ENCODE results near the gene CLEC20A. TPM values are rescaled to one million over a fixed set of nuclear protein-coding genes. Genes with fewer than 3 reads are reported as not detected.
A peak's percentile ranks its signal among the peaks of the same experiment; 100 is the strongest.

The CLEC20A gene
- total RNA-seq, 4 donors from 2014 or later: not detected

DNA sequence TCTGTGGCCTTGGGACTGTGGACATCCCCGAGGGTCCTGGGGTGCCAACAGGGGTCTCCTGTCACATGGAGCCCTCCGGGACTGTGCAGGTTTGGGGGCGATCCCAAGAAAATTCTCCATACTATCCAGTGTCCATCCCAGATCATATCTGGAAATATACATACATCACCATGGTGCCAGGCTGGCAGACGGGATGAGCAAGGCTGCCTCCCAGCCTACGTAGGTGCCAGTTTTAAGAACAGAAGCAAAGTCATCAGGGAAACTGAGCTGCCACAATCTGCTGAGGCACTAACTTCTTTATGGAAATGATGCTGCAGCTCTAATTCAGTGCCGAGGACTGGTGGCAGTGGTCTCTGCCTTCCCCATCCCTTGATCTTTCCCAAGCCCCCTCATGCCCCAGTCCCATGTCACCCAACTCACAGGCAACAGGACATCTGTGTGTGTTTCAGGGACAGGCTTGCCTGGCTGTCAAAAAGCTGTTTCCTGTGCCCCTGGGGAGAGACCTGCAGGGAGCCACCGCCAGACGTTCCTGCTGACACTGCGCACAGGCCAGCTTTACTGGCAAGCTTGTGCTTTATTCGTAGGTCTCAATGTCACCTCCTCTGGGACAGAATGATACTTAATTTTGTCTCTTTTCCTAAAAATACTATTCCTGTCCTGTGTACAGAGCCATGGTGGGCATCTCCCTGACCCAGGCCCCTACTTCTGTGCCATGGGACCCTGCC is 31.6 kb upstream of the CLEC20A start:
- no peaks in the 10 kb centered on the region for H3K9me3 ChIP-seq
- ATAC-seq: peak; percentile 8
- no peak overlapping the region for H3K4me3 ChIP-seq
- H3K27ac ChIP-seq: no peak overlapping the region
- peaks cover 0 to 11% (median 0%) of the 10 kb centered on the region in 3 donors for H3K4me1 ChIP-seq
- WGBS, 2 donors (ENCODE audit: low coverage in 1 of 2): 82 to 90% methylated on average over 3 to 7 of the region's 10 CpGs
- H3K36me3 ChIP-seq: no peaks in the 10 kb centered on the region
- no peaks in the 10 kb centered on the region for H3K27me3 ChIP-seq
- TF ChIP-seq, protein P1, sequence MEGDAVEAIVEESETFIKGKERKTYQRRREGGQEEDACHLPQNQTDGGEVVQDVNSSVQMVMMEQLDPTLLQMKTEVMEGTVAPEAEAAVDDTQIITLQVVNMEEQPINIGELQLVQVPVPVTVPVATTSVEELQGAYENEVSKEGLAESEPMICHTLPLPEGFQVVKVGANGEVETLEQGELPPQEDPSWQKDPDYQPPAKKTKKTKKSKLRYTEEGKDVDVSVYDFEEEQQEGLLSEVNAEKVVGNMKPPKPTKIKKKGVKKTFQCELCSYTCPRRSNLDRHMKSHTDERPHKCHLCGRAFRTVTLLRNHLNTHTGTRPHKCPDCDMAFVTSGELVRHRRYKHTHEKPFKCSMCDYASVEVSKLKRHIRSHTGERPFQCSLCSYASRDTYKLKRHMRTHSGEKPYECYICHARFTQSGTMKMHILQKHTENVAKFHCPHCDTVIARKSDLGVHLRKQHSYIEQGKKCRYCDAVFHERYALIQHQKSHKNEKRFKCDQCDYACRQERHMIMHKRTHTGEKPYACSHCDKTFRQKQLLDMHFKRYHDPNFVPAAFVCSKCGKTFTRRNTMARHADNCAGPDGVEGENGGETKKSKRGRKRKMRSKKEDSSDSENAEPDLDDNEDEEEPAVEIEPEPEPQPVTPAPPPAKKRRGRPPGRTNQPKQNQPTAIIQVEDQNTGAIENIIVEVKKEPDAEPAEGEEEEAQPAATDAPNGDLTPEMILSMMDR (IDR thresholded peaks at IDR 0.05): no peak
- TF ChIP-seq POLR2AphosphoS5 (IDR thresholded peaks at IDR 0.05): no peak

DNA sequence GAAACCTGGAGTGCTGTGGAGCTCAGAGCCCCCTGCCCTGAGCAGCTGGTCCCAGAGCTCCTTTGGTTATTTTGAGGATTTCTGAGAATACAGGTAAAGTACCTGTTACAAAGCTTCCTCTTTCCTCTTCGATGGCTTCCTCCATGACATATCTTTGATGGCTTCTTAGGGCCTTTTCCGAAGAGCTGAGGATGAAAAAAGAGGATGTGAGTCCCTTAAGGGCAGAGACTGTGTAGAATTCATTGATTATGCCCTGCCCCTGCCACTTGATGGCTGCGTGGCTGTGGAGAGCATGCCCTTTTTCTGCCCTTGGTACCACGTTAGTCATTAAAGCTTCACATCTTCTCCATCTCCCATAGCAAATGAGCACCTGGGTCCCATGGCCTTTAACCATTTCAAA is 30.4 kb upstream of the CLEC20A start:
- 84 to 93% methylated on average over 2 to 4 of the region's 4 CpGs for WGBS, 2 donors (ENCODE audit: low coverage in 1 of 2)

DNA sequence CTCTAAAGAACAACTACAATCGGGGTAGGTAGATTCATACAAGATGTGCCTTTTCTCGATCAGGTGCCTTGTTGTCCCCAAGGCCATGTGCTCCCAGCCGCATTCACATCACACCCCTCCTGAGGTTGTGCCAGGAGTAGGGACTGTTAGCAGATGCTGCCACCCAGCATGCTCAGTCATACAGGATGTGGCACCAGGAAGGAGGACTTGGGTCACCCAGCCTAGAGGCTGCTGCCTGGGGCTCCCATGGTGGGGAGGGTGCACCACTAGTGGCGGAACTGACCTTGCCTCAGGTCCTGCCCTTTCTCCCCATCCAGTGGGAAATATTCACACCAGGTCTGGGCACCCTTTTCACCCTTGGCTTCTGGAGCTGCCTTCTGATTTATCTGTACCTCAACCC is 24.5 kb upstream of the CLEC20A start:
- no peaks in the 10 kb centered on the region for H3K36me3 ChIP-seq
- no peak overlapping the region for H3K27ac ChIP-seq
- no peaks in the 10 kb centered on the region for H3K9me3 ChIP-seq
- no peak overlapping the region for H3K4me3 ChIP-seq
- H3K4me1 ChIP-seq: no peaks in the 10 kb centered on the region
- TF ChIP-seq POLR2AphosphoS5 (IDR thresholded peaks at IDR 0.05) (no peak), EP300 (IDR thresholded peaks at IDR 0.05) (no peak), POLR2A (IDR thresholded peaks at IDR 0.05) (no peak)
- TF ChIP-seq, protein P1 (IDR thresholded peaks at IDR 0.05): no peak
- WGBS, 2 donors (ENCODE audit: low coverage in 1 of 2): 97 to 100% methylated on average over 3 to 4 of the region's 4 CpGs
- no peaks in the 10 kb centered on the region for H3K27me3 ChIP-seq
- ATAC-seq: no peak

More for the DNA sequence above, 30.4 kb upstream of the CLEC20A start:
- TF ChIP-seq POLR2AphosphoS5 (IDR thresholded peaks at IDR 0.05) (no peak), EP300 (IDR thresholded peaks at IDR 0.05) (no peak), POLR2A (IDR thresholded peaks at IDR 0.05) (no peak)
- TF ChIP-seq, protein P1 (IDR thresholded peaks at IDR 0.05): no peak
- no peak overlapping the region for H3K27ac ChIP-seq
- H3K27me3 ChIP-seq: no peaks in the 10 kb centered on the region
- no peak for ATAC-seq
- H3K36me3 ChIP-seq: no peaks in the 10 kb centered on the region
- peaks cover 0 to 4% (median 0%) of the 10 kb centered on the region in 3 donors for H3K4me1 ChIP-seq
- no peak overlapping the region for H3K4me3 ChIP-seq
- no peaks in the 10 kb centered on the region for H3K9me3 ChIP-seq

DNA sequence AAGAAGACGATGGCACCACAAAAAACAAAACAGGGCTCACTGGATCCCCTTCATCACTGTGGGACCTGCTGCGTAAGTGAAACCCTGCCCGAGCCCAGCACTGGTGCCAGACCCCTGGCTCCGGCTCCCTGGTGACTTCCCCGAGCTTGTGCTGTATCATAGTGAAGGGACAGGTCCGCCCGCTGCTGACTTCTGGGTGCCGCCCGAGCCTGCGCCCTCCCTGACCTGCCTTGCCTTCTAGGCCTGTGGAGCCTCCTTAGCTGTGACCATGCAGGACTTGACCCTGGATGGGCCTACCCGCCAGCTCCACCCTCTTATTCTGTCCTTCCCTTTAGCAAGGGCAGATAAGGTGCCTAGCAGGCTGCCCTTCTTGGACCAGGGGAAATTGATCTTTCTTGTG is 24.0 kb upstream of the CLEC20A start:
- H3K4me1 ChIP-seq: no peaks in the 10 kb centered on the region
- no peaks in the 10 kb centered on the region for H3K27me3 ChIP-seq
- H3K27ac ChIP-seq: no peak overlapping the region
- no peak for ATAC-seq
- WGBS, 2 donors (ENCODE audit: low coverage in 1 of 2): 98% methylated on average over 6 of the region's 11 CpGs; no CpG with 5 or more reads in 1 of the 2 donors
- no peaks in the 10 kb centered on the region for H3K9me3 ChIP-seq
- H3K36me3 ChIP-seq: no peaks in the 10 kb centered on the region
- no peak overlapping the region for H3K4me3 ChIP-seq
- TF ChIP-seq, protein P1 (IDR thresholded peaks at IDR 0.05): no peak
- TF ChIP-seq EP300 (IDR thresholded peaks at IDR 0.05) (no peak), POLR2AphosphoS5 (IDR thresholded peaks at IDR 0.05) (no peak), POLR2A (IDR thresholded peaks at IDR 0.05) (no peak)

DNA sequence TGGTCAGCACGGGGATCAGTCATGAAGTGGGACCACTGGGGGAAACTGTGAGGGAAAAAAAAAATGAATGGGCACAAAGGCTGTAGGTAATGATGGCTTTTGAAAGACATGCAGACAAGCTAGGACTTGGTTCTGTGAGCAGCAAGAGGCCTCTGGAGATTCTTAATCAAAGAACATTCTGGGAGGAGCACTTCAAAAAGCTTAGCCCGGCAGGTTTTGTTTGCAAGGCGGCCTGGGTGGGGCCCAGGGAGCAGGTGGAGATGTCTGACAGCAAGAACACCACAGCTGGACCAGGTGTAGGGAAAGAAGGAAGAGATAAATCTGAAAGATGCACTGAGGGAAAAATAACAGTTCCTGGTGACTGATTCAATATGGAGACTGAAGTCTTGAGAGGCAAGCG is 22.1 kb upstream of the CLEC20A start:
- TF ChIP-seq, protein P1 (IDR thresholded peaks at IDR 0.05): no peak
- TF ChIP-seq POLR2A (IDR thresholded peaks at IDR 0.05) (no peak), POLR2AphosphoS5 (IDR thresholded peaks at IDR 0.05) (no peak), EP300 (IDR thresholded peaks at IDR 0.05) (no peak)
- no peaks in the 10 kb centered on the region for H3K9me3 ChIP-seq
- WGBS, 2 donors (ENCODE audit: low coverage in 1 of 2): 67 to 71% methylated on average over 2 to 4 of the region's 4 CpGs

More for the DNA sequence above, 22.1 kb upstream of the CLEC20A start:
- H3K27me3 ChIP-seq: no peaks in the 10 kb centered on the region
- ATAC-seq: no peak
- H3K27ac ChIP-seq: no peak overlapping the region
- H3K4me1 ChIP-seq: no peaks in the 10 kb centered on the region
- no peaks in the 10 kb centered on the region for H3K36me3 ChIP-seq
- H3K4me3 ChIP-seq: no peak overlapping the region
